ENCODE measurements around the gene FAM131C. TPM values are rescaled to one million over a fixed set of nuclear protein-coding genes. Genes with fewer than 3 reads are reported as not detected.

The FAM131C gene
- total RNA-seq, 1 donor from 2014 or later = 0.68 TPM

DNA sequence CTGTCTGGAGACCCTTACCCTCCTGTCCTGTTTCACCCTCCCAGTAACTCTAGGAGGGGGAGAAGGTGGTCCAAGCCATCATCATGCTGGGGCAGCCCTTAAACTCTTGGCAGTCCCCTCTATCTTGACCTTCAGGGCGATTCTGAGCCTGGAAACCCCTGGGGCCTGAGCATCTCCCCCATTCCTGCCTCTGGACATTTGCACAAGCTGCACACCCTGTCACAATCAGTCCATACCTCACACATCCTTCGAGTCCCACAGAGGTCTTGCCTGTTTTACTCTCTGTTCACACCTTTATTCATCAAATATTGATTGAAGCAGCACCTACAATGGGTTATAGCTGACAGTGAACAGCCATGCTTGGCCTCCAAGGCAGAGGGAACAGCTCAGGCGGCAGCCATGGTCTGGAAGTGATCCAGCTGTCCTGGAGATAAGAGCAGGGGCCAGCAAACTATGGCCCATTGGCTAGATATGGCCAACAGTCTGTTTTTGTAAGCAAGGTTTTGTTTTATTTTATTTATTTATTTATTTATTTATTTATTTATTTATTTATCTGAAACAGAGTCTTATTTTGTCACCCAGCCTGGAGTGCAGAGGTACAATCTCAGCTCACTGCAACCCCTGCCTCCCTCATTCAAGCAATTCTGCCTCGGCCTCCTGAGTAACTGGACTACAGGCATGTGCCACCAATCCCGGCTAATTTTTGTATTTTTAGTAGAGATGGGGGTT, 7.1 kb upstream of the FAM131C start:
- Mint-ChIP-seq H3K4me1 (peaks cover 13% of the 10 kb centered on the region), H3K36me3 (ENCODE audit: low read depth) (no peaks in the 10 kb centered on the region), H3K9me3 (no peaks in the 10 kb centered on the region), H3K27me3 (ENCODE audit: low read depth) (peaks cover 3% of the 10 kb centered on the region), H3K27ac (ENCODE audit: unreplicated experiment) (no peak overlapping the region), H3K4me3 (no peak overlapping the region)
- TF ChIP-seq, protein P1, sequence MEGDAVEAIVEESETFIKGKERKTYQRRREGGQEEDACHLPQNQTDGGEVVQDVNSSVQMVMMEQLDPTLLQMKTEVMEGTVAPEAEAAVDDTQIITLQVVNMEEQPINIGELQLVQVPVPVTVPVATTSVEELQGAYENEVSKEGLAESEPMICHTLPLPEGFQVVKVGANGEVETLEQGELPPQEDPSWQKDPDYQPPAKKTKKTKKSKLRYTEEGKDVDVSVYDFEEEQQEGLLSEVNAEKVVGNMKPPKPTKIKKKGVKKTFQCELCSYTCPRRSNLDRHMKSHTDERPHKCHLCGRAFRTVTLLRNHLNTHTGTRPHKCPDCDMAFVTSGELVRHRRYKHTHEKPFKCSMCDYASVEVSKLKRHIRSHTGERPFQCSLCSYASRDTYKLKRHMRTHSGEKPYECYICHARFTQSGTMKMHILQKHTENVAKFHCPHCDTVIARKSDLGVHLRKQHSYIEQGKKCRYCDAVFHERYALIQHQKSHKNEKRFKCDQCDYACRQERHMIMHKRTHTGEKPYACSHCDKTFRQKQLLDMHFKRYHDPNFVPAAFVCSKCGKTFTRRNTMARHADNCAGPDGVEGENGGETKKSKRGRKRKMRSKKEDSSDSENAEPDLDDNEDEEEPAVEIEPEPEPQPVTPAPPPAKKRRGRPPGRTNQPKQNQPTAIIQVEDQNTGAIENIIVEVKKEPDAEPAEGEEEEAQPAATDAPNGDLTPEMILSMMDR (conservative IDR thresholded peaks at IDR 0.05) = no peak
- DNase-seq (ENCODE audit: low read depth, low spot score) = no peak

DNA sequence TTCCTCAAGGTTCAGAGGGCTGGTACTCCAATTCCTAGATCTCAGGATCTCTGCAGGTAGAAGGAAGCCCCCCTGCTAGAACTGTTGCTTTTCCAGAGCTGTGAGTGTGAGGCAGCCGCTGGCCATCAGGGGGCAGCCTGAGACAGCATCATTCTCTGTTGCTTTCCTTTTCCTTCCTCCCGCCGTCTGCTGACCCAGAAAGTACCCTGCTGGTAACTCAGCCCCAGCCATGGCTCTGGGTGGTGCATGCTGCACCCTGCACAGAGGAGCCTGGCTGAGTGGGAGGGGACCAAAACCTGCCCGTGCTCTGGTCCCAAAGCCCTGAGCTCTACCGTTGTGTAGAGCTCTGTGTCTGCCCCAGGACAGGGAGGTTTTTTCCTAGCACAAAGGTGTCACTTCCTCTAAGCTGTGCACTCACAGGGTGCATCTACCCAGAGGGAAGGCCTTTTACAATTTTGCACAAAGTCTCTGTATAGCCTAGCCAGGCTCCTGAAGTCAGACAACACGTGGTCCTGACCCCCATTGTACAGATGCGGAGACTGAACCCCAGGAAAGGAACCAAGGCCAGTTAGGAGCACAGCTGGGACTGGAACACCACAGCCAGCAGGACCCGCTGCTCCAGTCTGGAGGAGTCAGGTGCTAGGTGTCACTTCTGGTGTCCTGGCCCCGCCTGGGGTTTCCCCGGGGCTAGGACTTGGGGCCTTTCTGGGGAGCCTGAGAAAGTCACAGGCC, 5.6 kb upstream of the FAM131C start:
- H3K27ac Mint-ChIP-seq (ENCODE audit: unreplicated experiment) = no peak overlapping the region

DNA sequence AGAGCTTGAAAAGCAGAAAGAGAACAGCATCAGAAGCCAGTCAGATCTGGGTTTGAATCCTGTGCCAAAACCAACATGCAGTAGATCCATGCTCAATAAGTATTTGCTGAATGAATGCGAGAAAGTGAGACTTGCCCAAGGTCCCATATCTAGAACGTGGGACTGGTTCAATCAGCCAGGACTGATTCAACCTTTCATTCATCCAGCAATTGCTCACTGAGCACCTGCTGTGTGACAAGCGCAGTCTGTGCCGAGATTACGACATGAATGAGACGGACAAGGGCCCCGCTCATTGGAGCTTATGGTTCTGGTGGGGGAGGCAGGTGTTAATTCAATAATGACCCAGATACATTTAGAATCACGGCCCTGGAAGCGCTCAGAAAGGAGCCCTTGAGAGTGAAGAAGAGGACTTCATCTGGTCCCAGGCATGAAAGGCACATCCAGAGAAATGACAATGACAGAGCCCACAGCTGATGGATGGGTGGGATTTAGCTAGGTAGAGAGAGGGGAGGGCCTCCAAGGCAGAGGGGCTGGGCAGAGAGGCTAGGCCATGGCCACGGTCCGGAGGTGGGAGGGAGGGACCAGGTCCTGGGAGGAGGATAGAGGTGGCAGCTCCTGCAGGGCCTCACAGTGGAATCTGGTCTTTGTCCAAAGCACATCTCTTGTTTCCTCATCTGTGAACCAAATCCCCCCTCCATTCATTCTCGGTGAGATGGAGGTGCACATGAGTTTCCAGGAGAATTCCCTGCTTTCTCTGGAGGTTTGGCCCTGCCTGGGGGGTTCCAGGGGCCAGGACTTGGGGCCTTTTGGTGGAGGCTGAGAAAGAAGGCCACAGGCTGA, 4.2 kb upstream of the FAM131C start:
- no peak for DNase-seq (ENCODE audit: low read depth, low spot score)
- no peaks in the 10 kb centered on the region for H3K9me3 Mint-ChIP-seq
- H3K36me3 Mint-ChIP-seq (ENCODE audit: low read depth) = no peaks in the 10 kb centered on the region
- H3K27me3 Mint-ChIP-seq (ENCODE audit: low read depth) = peaks cover 13% of the 10 kb centered on the region
- TF ChIP-seq, protein P1 (conservative IDR thresholded peaks at IDR 0.05) = no peak
- H3K4me3 Mint-ChIP-seq = peak overlapping the region; percentile 31
- H3K27ac Mint-ChIP-seq (ENCODE audit: unreplicated experiment) = no peak overlapping the region
- H3K4me1 Mint-ChIP-seq = peaks cover 23% of the 10 kb centered on the region

More for the DNA sequence above, 5.6 kb upstream of the FAM131C start:
- Mint-ChIP-seq H3K4me1 (peaks cover 18% of the 10 kb centered on the region), H3K27me3 (ENCODE audit: low read depth) (peaks cover 8% of the 10 kb centered on the region), H3K9me3 (no peaks in the 10 kb centered on the region), H3K4me3 (peak overlapping the region; percentile 71), H3K36me3 (ENCODE audit: low read depth) (no peaks in the 10 kb centered on the region)
- TF ChIP-seq, protein P1 (conservative IDR thresholded peaks at IDR 0.05) = peak; percentile 96
- peak; percentile 86 for DNase-seq (ENCODE audit: low read depth, low spot score)

DNA sequence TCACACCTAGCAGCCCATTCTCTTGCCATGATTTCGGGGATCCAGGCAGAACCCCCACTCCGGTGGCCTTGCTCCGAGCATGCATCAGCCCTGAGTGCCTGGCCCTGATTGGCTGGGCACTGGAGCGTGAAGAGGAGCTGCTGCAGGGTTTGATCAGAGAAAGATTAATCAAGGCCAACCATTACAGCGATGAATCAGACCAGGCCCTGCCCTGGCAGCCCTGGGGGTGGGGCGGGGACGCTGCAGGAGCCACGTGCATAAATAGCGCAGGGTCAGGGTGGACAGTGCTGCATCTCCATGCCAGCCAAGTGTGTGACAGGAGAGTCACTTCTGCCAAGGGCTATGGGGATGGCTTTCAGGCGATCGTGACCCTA, 3.4 kb upstream of the FAM131C start:
- TF ChIP-seq, protein P1 (conservative IDR thresholded peaks at IDR 0.05) = no peak
- peaks cover 15% of the 10 kb centered on the region for H3K27me3 Mint-ChIP-seq (ENCODE audit: low read depth)
- H3K27ac Mint-ChIP-seq (ENCODE audit: unreplicated experiment) = no peak overlapping the region

DNA sequence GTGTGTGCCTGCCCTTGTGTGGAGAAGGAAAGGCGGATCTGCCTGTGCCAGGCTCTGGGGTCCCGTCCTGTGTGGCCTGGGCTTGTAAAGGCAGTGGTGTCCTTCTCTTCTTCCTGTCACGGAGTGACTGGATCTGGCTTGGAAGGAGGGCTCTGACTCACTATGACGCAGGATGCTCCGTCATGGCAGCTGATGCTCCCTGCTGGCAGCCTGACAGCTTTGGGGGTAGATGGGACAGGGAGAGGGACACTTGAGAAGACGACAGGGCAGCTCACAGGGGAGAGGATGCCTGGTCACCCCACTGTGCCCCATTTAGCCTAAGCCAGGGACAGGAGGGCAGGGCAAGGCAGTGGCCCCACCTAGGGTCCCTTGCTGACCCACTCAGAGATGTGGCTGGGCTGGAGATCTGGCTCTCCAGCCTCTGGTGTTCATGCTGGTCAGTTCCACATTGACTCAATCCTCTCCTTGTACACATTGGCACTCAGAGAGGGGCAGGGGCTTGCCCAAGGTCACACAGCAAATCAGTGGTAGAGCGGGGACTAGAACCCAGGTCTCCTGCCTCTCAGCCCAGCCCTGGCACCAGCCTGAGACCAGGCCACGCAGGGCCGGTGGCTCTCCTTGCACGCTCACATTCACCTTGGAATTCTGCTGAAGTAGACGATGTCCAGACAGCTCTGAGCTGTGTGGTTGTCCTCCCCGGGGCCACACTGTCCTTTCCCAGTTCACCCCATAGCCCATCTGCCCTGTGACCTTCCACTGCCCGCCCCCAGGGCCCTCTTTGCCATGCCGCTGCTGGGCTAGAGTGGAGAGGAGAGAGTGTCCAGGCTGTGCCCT, 2.8 kb upstream of the FAM131C start:
- Mint-ChIP-seq H3K4me1 (peaks cover 23% of the 10 kb centered on the region), H3K4me3 (no peak overlapping the region), H3K36me3 (ENCODE audit: low read depth) (no peaks in the 10 kb centered on the region), H3K27me3 (ENCODE audit: low read depth) (peaks cover 15% of the 10 kb centered on the region), H3K27ac (ENCODE audit: unreplicated experiment) (no peak overlapping the region), H3K9me3 (no peaks in the 10 kb centered on the region)
- DNase-seq (ENCODE audit: low read depth, low spot score) = no peak
- TF ChIP-seq, protein P1 (conservative IDR thresholded peaks at IDR 0.05) = no peak

More for the DNA sequence above, 3.4 kb upstream of the FAM131C start:
- Mint-ChIP-seq H3K4me3 (no peak overlapping the region), H3K4me1 (peaks cover 23% of the 10 kb centered on the region), H3K9me3 (no peaks in the 10 kb centered on the region), H3K36me3 (ENCODE audit: low read depth) (no peaks in the 10 kb centered on the region)
- DNase-seq (ENCODE audit: low read depth, low spot score) = no peak
